OCI-LY1 (cell line): ENCODE measurements around the gene SELENOI.

Experiments used
- H2AFZ ChIP-seq: fragments of 200-600 bp; sonication (generic), shearing (Covaris generic); 2 replicates; pipeline ENCODE4 v1.6.0; 2014; ENCODE audit warnings: antibody characterized with exemption, mild to moderate bottlenecking, low read length
- H3F3A ChIP-seq: fragments of 200-600 bp; sonication (generic), shearing (Covaris generic); 2 replicates; pipeline ENCODE4 v1.6.0; 2014; ENCODE audit warnings: mild to moderate bottlenecking, antibody characterized with exemption, low read length, moderate library complexity; ENCODE audit not compliant: insufficient read depth
- H3K27ac ChIP-seq: fragments of 200-600 bp; sonication (generic); 2 replicates; pipeline ENCODE4 v1.5.1; 2014; ENCODE audit warnings: low read length, mixed run types, mild to moderate bottlenecking, low read depth; ENCODE audit not compliant: poor library complexity, severe bottlenecking
- H3K27me3 ChIP-seq: fragments of 200-600 bp; sonication (generic); 2 replicates; pipeline ENCODE4 v1.6.0; 2014; ENCODE audit warnings: antibody characterized with exemption, mild to moderate bottlenecking, low read length, moderate library complexity; ENCODE audit not compliant: insufficient read depth
- H3K36me3 ChIP-seq: fragments of 200-600 bp; sonication (generic); 2 replicates; pipeline ENCODE4 v1.6.1; 2014; ENCODE audit warnings: mild to moderate bottlenecking, antibody characterized with exemption, low read length, moderate library complexity, mixed read lengths; ENCODE audit not compliant: insufficient read depth
- H3K4me1 ChIP-seq: fragments of 200-600 bp; sonication (generic); 2 replicates; pipeline ENCODE4 v1.5.1; 2014; ENCODE audit warnings: mild to moderate bottlenecking, low read length, moderate library complexity; ENCODE audit not compliant: insufficient read depth, severe bottlenecking
- H3K4me2 ChIP-seq: fragments of 200-600 bp; sonication (generic), shearing (Covaris generic); 2 replicates; pipeline ENCODE4 v1.6.1; 2014; ENCODE audit warnings: low read length
- H3K4me3 ChIP-seq: fragments of 200-600 bp; sonication (generic); 2 replicates; pipeline ENCODE4 v1.5.1; 2014; ENCODE audit warnings: low read length, low read depth, mild to moderate bottlenecking, mixed read lengths; ENCODE audit not compliant: poor library complexity, severe bottlenecking
- H3K79me2 ChIP-seq: fragments of 200-600 bp; shearing (Covaris generic); 2 replicates; pipeline ENCODE4 v1.6.1; 2016; ENCODE audit warnings: mixed run types, low read length, mixed read lengths; ENCODE audit not compliant: insufficient read depth
- H3K9ac ChIP-seq: fragments of 200-600 bp; sonication (generic), shearing (Covaris generic); 2 replicates; pipeline ENCODE4 v1.6.1; 2014; ENCODE audit warnings: mild to moderate bottlenecking, low read length, mixed read lengths
- H3K9me2 ChIP-seq: fragments of 200-600 bp; sonication (generic), shearing (Covaris generic); 2 replicates; pipeline ENCODE4 v1.6.1; 2014; ENCODE audit warnings: low read depth, mild to moderate bottlenecking, low read length, mixed read lengths
- H3K9me3 ChIP-seq: fragments of 200-600 bp; shearing (Covaris generic); 2 replicates; pipeline ENCODE4 v1.6.1; 2014; ENCODE audit warnings: low read length, mixed read lengths
- H4K20me1 ChIP-seq: fragments of 200-600 bp; sonication (generic), shearing (Covaris generic); 2 replicates; pipeline ENCODE4 v1.6.0; 2016; ENCODE audit warnings: mild to moderate bottlenecking, low read length; ENCODE audit not compliant: insufficient read depth
- EZH2 ChIP-seq: fragments of 200-600 bp; sonication (generic), shearing (Covaris generic); IDR thresholded peaks from 2 replicates; pipeline ENCODE4 v1.8.0; 2017; ENCODE audit warnings: borderline replicate concordance, mixed run types, mild to moderate bottlenecking, antibody characterized with exemption, low read length, moderate library complexity, mixed read lengths
- TF ChIP-seq, protein P1 (sequence below): fragments of 200-600 bp; sonication (generic), shearing (Covaris generic); IDR thresholded peaks from 2 replicates; pipeline ENCODE4 v1.5.1; 2017; ENCODE audit warnings: mild to moderate bottlenecking, antibody characterized with exemption, low read length, moderate library complexity, mixed read lengths

SELENOI gene

DNA sequence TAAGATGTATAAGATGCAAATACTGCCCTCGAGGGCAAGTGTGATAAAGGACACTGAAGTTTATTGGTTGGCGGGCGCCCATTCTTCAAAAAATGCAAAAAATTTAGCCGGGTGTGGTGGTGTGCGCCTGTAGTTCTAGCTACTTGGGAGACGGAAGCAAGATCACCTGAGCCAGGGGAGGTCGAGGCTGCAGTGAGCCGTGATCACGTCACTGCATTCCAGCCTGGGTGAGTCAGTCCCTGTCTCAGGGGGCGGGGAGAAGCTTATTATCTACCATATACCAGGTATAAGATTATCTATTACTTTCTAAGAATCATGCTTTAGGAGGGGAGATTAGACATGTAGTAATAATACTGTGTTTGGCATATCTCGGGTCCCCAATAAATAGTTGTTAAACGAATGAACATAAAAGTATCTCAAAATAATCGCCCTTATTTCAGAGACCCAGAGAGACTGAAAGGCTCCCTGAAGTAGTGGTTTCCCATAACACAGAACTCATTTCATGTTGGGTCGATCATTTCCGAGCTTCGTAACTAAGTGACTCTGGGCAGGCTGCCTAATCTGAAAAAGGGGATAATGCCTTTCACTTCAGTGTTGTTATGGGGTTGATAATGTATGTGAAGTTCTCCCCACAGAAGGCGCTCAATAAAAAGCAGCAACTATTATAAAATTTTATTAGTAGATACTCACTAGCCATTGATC lies 1.2 kb upstream of the SELENOI start:
- no peaks in the 10 kb centered on the region for H3K9me2 ChIP-seq
- H4K20me1 ChIP-seq: no peaks in the 10 kb centered on the region
- H3K9me3 ChIP-seq: no peaks in the 10 kb centered on the region
- H3K27me3 ChIP-seq: no peaks in the 10 kb centered on the region
- peak overlapping the region; percentile 71 for H3K4me2 ChIP-seq
- H3F3A ChIP-seq: no peaks in the 10 kb centered on the region
- H3K4me3 ChIP-seq: peak overlapping the region; percentile 80
- H2AFZ ChIP-seq: no peak overlapping the region
- H3K9ac ChIP-seq: peak overlapping the region; percentile 84
- TF ChIP-seq, protein P1, sequence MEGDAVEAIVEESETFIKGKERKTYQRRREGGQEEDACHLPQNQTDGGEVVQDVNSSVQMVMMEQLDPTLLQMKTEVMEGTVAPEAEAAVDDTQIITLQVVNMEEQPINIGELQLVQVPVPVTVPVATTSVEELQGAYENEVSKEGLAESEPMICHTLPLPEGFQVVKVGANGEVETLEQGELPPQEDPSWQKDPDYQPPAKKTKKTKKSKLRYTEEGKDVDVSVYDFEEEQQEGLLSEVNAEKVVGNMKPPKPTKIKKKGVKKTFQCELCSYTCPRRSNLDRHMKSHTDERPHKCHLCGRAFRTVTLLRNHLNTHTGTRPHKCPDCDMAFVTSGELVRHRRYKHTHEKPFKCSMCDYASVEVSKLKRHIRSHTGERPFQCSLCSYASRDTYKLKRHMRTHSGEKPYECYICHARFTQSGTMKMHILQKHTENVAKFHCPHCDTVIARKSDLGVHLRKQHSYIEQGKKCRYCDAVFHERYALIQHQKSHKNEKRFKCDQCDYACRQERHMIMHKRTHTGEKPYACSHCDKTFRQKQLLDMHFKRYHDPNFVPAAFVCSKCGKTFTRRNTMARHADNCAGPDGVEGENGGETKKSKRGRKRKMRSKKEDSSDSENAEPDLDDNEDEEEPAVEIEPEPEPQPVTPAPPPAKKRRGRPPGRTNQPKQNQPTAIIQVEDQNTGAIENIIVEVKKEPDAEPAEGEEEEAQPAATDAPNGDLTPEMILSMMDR: no peak
- no peak for TF ChIP-seq EZH2
- H3K36me3 ChIP-seq: no peaks in the 10 kb centered on the region
- peaks cover 29% of the 10 kb centered on the region for H3K4me1 ChIP-seq
- no peak overlapping the region for H3K27ac ChIP-seq
- peaks cover 32% of the 10 kb centered on the region for H3K79me2 ChIP-seq

DNA sequence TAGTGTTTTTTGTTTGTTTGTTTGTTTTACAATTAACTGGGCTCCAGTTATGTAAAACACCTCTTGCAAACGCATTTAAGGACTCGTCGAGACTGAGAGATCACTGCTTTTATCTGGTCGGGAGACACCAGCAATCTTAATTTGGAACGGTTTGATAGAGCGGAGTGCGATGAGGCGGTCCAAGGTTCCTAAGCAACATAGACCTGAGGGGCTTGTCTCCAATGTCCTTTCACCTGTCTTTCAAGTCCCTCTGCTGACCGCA lies 729 bp upstream of the SELENOI start:
- Histone ChIP-seq H3K79me2 (peaks cover 36% of the 10 kb centered on the region), H2AFZ (no peak overlapping the region), H3K27ac (peak overlapping the region; percentile 66)

DNA sequence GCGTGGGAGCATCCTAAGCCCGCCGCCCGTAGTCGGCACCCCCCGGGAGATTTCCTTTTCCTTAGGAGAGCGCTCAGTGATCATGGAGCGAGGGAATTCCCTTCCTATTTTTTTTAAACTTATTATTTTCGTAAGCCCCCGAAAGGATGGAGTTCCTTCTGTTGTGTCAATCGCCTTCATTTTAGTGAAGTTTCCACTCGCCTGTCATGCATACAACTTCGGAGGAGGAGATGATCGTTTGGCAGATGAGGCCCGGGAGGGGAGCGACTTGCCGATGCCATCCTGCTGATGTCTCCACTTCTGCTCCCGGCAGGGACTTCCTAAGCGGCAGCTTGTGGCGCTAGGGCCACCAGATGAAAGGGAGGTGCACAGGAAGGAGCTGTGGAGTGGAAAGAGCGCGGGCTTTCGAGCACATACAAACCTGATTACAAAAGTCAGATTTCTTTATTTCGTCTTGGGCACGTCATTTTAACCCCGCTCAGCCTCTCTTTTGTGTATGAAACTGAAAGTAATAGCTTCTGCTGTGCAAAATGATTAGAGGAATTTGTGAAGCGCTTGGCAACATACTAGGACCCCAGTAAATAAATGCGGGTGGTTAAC lies 611 bp downstream of the SELENOI start, which contains the start of gene ADGRF3:
TSS of gene ADGRF3 (minus strand) at position 336 of the 600 bp plus-strand sequence. CDS start 555 bp downstream, outside the sequence.
- TF ChIP-seq EZH2: no peak
- TF ChIP-seq, protein P1: no peak

More for the DNA sequence above, 729 bp upstream of the SELENOI start:
- no peaks in the 10 kb centered on the region for H3K9me3 ChIP-seq
- peak overlapping the region; percentile 71 for H3K4me2 ChIP-seq
- peak overlapping the region; percentile 84 for H3K9ac ChIP-seq
- H3F3A ChIP-seq: no peaks in the 10 kb centered on the region
- peak overlapping the region; percentile 80 for H3K4me3 ChIP-seq
- no peaks in the 10 kb centered on the region for H3K36me3 ChIP-seq
- no peaks in the 10 kb centered on the region for H3K27me3 ChIP-seq
- peaks cover 29% of the 10 kb centered on the region for H3K4me1 ChIP-seq
- no peaks in the 10 kb centered on the region for H4K20me1 ChIP-seq
- H3K9me2 ChIP-seq: no peaks in the 10 kb centered on the region
- TF ChIP-seq EZH2: no peak
- TF ChIP-seq, protein P1: no peak

More for the DNA sequence above, 611 bp downstream of the SELENOI start, which contains the start of gene ADGRF3:
- H4K20me1 ChIP-seq: no peaks in the 10 kb centered on the region
- H3F3A ChIP-seq: no peaks in the 10 kb centered on the region
- H3K4me2 ChIP-seq: peak within 1 kb of the TSS; percentile 91
- peaks cover 47% of the 10 kb centered on the region for H3K79me2 ChIP-seq
- peak within 1 kb of the TSS; percentile 80 for H3K4me3 ChIP-seq
- H2AFZ ChIP-seq: no peak within 1 kb of the TSS
- no peaks in the 10 kb centered on the region for H3K36me3 ChIP-seq
- H3K27ac ChIP-seq: peak within 1 kb of the TSS; percentile 66
- H3K9me2 ChIP-seq: no peaks in the 10 kb centered on the region
- H3K4me1 ChIP-seq: peaks cover 29% of the 10 kb centered on the region
- no peaks in the 10 kb centered on the region for H3K27me3 ChIP-seq
- peak within 1 kb of the TSS; percentile 84 for H3K9ac ChIP-seq
- no peaks in the 10 kb centered on the region for H3K9me3 ChIP-seq
